SK-N-SH (cell line): ENCODE results near the gene NHERF2. TPM values are rescaled to one million over a fixed set of nuclear protein-coding genes. Genes with fewer than 3 reads are reported as not detected.

Experiments used
- CTCF ChIA-PET: fragments of 300-600, 350-600 bp; formaldehyde crosslinking; extraction: SDS; loops from one replicate; lab custom pipeline; 2021; lab: Yijun Ruan, JAX
- POLR2A ChIA-PET: fragments of 350-600 bp; sonication (Branson Sonifier 250); formaldehyde crosslinking; extraction: SDS; loops from one replicate; lab custom pipeline; 2020; ENCODE audit warnings: antibody characterized with exemption, inconsistent platforms; lab: Yijun Ruan, JAX
- DNase-seq: peaks from one replicate; pipeline ENCODE4 v3.0.0; 2012
- H2AFZ ChIP-seq: fragments of 200-600 bp; sonication (generic); 2 replicates; pipeline ENCODE4 v1.8.1; 2016; ENCODE audit warnings: antibody characterized with exemption, mild to moderate bottlenecking, low read depth
- H3F3A ChIP-seq: fragments of 200-600 bp; sonication (generic); replicated peaks from 2 replicates; pipeline ENCODE3; 2016; ENCODE audit warnings: antibody characterized with exemption, mild to moderate bottlenecking; ENCODE audit not compliant: insufficient read depth
- H3K27ac ChIP-seq, 2 experiments: fragments of 200-500 bp in 1 of 2; fragments of 200-600 bp in 1 of 2; sonication (Bioruptor generic) in 1 of 2; sonication (generic), shearing (Covaris generic) in 1 of 2; 2 replicates each; pipeline versions ENCODE4 v1.5.1 to v1.6.1; 2014 to 2016; ENCODE audit warnings: low read depth in 2 of 2, inconsistent platforms in 1 of 2, low read length in 1 of 2, mild to moderate bottlenecking in 1 of 2, mixed read lengths in 1 of 2
- H3K27me3 ChIP-seq: fragments of 200-600 bp; sonication (generic), shearing (Covaris generic); 2 replicates; pipeline ENCODE4 v1.6.1; 2016; ENCODE audit warnings: mixed run types; ENCODE audit not compliant: insufficient read depth
- H3K36me3 ChIP-seq, 2 experiments: fragments of 200-500 bp in 1 of 2; fragments of 200-600 bp in 1 of 2; sonication (Bioruptor generic) in 1 of 2; sonication (generic) in 1 of 2; replicated peaks in 1 of 2; 2 replicates each; pipeline versions ENCODE3 to v1.5.1; 2014 to 2016; ENCODE audit warnings: low read length in 1 of 2, mild to moderate bottlenecking in 1 of 2; ENCODE audit not compliant: insufficient read depth in 2 of 2, control insufficient read depth in 1 of 2
- H3K4me1 ChIP-seq, 2 experiments: fragments of 200-500 bp in 1 of 2; fragments of 200-600 bp in 1 of 2; sonication (Bioruptor generic) in 1 of 2; sonication (generic), shearing (Covaris generic) in 1 of 2; 2 replicates each; pipeline versions ENCODE4 v1.5.1 to v1.6.1; 2014 to 2016; ENCODE audit warnings: low read depth in 1 of 2, low read length in 1 of 2, mixed run types in 1 of 2; ENCODE audit not compliant: insufficient read depth in 2 of 2, control insufficient read depth in 1 of 2
- H3K4me2 ChIP-seq: fragments of 200-600 bp; sonication (generic), shearing (Covaris generic); 2 replicates; pipeline ENCODE4 v1.6.1; 2017; ENCODE audit warnings: mixed run types
- H3K4me3 ChIP-seq, 2 experiments: fragments of 200-500 bp in 1 of 2; fragments of 200-600 bp in 1 of 2; sonication (Bioruptor generic) in 1 of 2; sonication (generic), shearing (Covaris generic) in 1 of 2; 2 replicates each; pipeline versions ENCODE4 v1.5.1 to v1.8.1; 2014 to 2016; ENCODE audit warnings: low read depth in 2 of 2, inconsistent platforms in 1 of 2, low read length in 1 of 2, mild to moderate bottlenecking in 1 of 2, mixed read lengths in 1 of 2, moderate library complexity in 1 of 2
- H3K79me2 ChIP-seq: fragments of 200-600 bp; sonication (generic); 2 replicates; pipeline ENCODE4 v1.8.1; 2017; ENCODE audit warnings: mild to moderate bottlenecking; ENCODE audit not compliant: insufficient read depth
- H3K9ac ChIP-seq: fragments of 200-600 bp; sonication (generic); 2 replicates; pipeline ENCODE4 v1.6.1; 2017; ENCODE audit warnings: mixed run types
- H3K9me2 ChIP-seq: fragments of 200-600 bp; sonication (generic); 2 replicates; pipeline ENCODE4 v1.6.1; 2017; ENCODE audit warnings: mixed run types
- H3K9me3 ChIP-seq: fragments of 200-600 bp; sonication (generic); 2 replicates; pipeline ENCODE4 v1.6.1; 2017; ENCODE audit warnings: mixed run types, mild to moderate bottlenecking, moderate library complexity
- H4K20me1 ChIP-seq: fragments of 200-600 bp; sonication (generic); 2 replicates; pipeline ENCODE4 v1.6.1; 2017; ENCODE audit warnings: mild to moderate bottlenecking, mixed run types; ENCODE audit not compliant: insufficient read depth
- CHD2 ChIP-seq: fragments of 150-350 bp; IDR thresholded peaks from 2 replicates; pipeline ENCODE4 v1.6.1; 2018; ENCODE audit warnings: low read length; ENCODE audit not compliant: partially characterized antibody
- CTCF ChIP-seq: fragments of 200-600 bp; sonication (generic); IDR thresholded peaks from 2 replicates; pipeline ENCODE4 v1.6.1; 2017; ENCODE audit warnings: antibody characterized with exemption, mild to moderate bottlenecking, moderate library complexity
- FOXJ3 ChIP-seq: sonication (generic); formaldehyde crosslinking; IDR thresholded peaks from 2 replicates; pipeline ENCODE4 v1.5.1; 2020; ENCODE audit warnings: mild to moderate bottlenecking, missing genetic modification reagents
- FOXM1 ChIP-seq: IDR thresholded peaks from 2 replicates; pipeline ENCODE4 v1.4.0; 2012; ENCODE audit warnings: low read depth, mild to moderate bottlenecking
- IRF3 ChIP-seq: fragments of 150-350 bp; IDR thresholded peaks from 2 replicates; pipeline ENCODE4 v1.6.1; 2016; ENCODE audit warnings: mild to moderate bottlenecking, low read depth, low read length
- PBX3 ChIP-seq: IDR thresholded peaks from 2 replicates; pipeline ENCODE4; 2012
- RAD21 ChIP-seq: IDR thresholded peaks from 2 replicates; pipeline ENCODE4 v1.6.1; 2012; ENCODE audit warnings: mild to moderate bottlenecking, low read length
- RCOR1 ChIP-seq: fragments of 150-350 bp; IDR thresholded peaks from 2 replicates; pipeline ENCODE4 v1.6.1; 2017; ENCODE audit warnings: antibody characterized with exemption, low read length
- RXRA ChIP-seq: IDR thresholded peaks from 2 replicates; pipeline ENCODE4 v1.4.0; 2012; ENCODE audit warnings: low read depth, mild to moderate bottlenecking, borderline replicate concordance
- TAF1 ChIP-seq: IDR thresholded peaks from 2 replicates; pipeline ENCODE4 v1.6.1; 2012; ENCODE audit warnings: low read depth, mild to moderate bottlenecking, low read length, moderate library complexity, borderline replicate concordance
- WGBS: methylation state at CpG from one replicate; pipeline ENCODE4 v1.1.6; 2017; ENCODE audit warnings: low lambda C conversion rate; 5-methylcytosine and 5-hydroxymethylcytosine counted together
- polyA plus RNA-seq, 3 experiments: library from polyadenylated mRNA; depleted of rRNA; stranded (reverse); fragments of >200 nt; gene quantifications; 2 replicates each; pipeline ENCODE4 v1.2.3, GENCODE V29; 2012

Gene NHERF2
- polyA plus RNA-seq, 1 of the 3 experiments (the other 2 are of a cell fraction) = 53.8 TPM

GRCh38 chr16:1989209-1990100 lies 37.2 kb upstream of the NHERF2 start, which contains the start of gene SYNGR3:
TSS of gene SYNGR3 (plus strand) at chr16:1989970. CDS start at chr16:1990103, 133 bp downstream.
- Histone ChIP-seq H2AFZ (peak within 1 kb of the TSS; percentile 46; the same call in 1 of the 2 replicates), H3K4me1 (peaks cover 8 to 30% of the 10 kb centered on the region in 2 experiments; a peak in 2 of 4 replicates), H3K9me3 (no peaks in the 10 kb centered on the region), H4K20me1 (no peaks in the 10 kb centered on the region), H3K4me3 (peak within 1 kb of the TSS; percentile 62), H3K27ac (peak within 1 kb of the TSS in 1 of 2 experiments; percentile 58; a peak in 1 of 4 replicates), H3K9ac (peak within 1 kb of the TSS; percentile 46; the same call in 1 of the 2 replicates), H3K27me3 (no peaks in the 10 kb centered on the region), H3K9me2 (no peaks in the 10 kb centered on the region), H3K4me2 (peak within 1 kb of the TSS; percentile 85), H3K79me2 (peaks cover 19% of the 10 kb centered on the region; the same call in 1 of the 2 replicates), H3K36me3 (peaks cover 5 to 13% of the 10 kb centered on the region in 2 experiments)
- ChIA-PET CTCF (interaction anchor here (1.0 to 12.9 kb wide), 5 partner anchors 9 to 151 kb away, joined by 3 to 108 read pairs (median 4); no protein-coding TSS in a partner anchor), POLR2A (interaction anchor here (2.3 kb wide), 1 partner anchor 25 kb away, joined by 8 read pairs; the partner anchor contains the start of gene RPS2)
- TF ChIP-seq TAF1 (no peak), RAD21 (no peak), RCOR1 (no peak), PBX3 (no peak), FOXJ3 (no peak), CTCF (no peak), IRF3 (no peak), FOXM1 (no peak)
- TF ChIP-seq, all 33 proteins: peak for 0
- peaks cover 9% of the 10 kb centered on the region for H3F3A ChIP-seq
- DNase-seq = peak; percentile 86
- WGBS = 25% methylated on average over 20 of the region's 67 CpGs

GRCh38 chr16:1990101-1990350 lies 36.7 kb upstream of the NHERF2 start:
- Histone ChIP-seq H4K20me1 (no peaks in the 10 kb centered on the region), H2AFZ (no peak overlapping the region), H3K27ac (peak overlapping the region in 1 of 2 experiments; percentile 47; a peak in 1 of 4 replicates), H3K9ac (no peak overlapping the region), H3K79me2 (peaks cover 13% of the 10 kb centered on the region; the same call in 1 of the 2 replicates), H3K4me3 (peak overlapping the region; percentile 62), H3K36me3 (peaks cover 5 to 13% of the 10 kb centered on the region in 2 experiments), H3K9me3 (no peaks in the 10 kb centered on the region), H3K9me2 (no peaks in the 10 kb centered on the region), H3K27me3 (no peaks in the 10 kb centered on the region), H3F3A (peaks cover 9% of the 10 kb centered on the region), H3K4me1 (peaks cover 4 to 24% of the 10 kb centered on the region in 2 experiments; a peak in 2 of 4 replicates), H3K4me2 (peak overlapping the region; percentile 85; the same call in 1 of the 2 replicates)
- CTCF ChIA-PET = interaction anchor here (1.3 to 12.9 kb wide), 3 partner anchors 9 to 19 kb away, joined by 4 to 108 read pairs (median 4); no protein-coding TSS in a partner anchor
- DNase-seq = no peak
- POLR2A ChIA-PET = interaction anchor here (2.3 kb wide), 1 partner anchor 25 kb away, joined by 8 read pairs; the partner anchor contains the start of gene RPS2
- WGBS = 0% methylated on average over 9 of the region's 25 CpGs
- TF ChIP-seq FOXJ3 = no peak
- TF ChIP-seq RXRA = no peak
- no peak for TF ChIP-seq CHD2
